GM19468 (cell line): ENCODE results near the gene SH3RF3.

Source experiments
- ATAC-seq: cut with Tn5 transposase; IDR thresholded peaks from one replicate; pipeline ENCODE4 v1.9.1; 2021; ENCODE audit warnings: mild to moderate bottlenecking, moderate library complexity, moderate number of reproducible peaks; ENCODE audit not compliant: unreplicated experiment; ENCODE audit errors: extremely low read depth

SH3RF3 gene

GRCh38 chr2:109196081-109196875 lies 67.3 kb downstream of the SH3RF3 start:
- ATAC-seq = no peak

GRCh38 chr2:109197491-109198418 lies 68.8 kb downstream of the SH3RF3 start:
- no peak for ATAC-seq

- ATAC-seq = no peak
Observed at GRCh38 chr2:109199790-109200189, 70.8 kb downstream of the SH3RF3 start.

DNA sequence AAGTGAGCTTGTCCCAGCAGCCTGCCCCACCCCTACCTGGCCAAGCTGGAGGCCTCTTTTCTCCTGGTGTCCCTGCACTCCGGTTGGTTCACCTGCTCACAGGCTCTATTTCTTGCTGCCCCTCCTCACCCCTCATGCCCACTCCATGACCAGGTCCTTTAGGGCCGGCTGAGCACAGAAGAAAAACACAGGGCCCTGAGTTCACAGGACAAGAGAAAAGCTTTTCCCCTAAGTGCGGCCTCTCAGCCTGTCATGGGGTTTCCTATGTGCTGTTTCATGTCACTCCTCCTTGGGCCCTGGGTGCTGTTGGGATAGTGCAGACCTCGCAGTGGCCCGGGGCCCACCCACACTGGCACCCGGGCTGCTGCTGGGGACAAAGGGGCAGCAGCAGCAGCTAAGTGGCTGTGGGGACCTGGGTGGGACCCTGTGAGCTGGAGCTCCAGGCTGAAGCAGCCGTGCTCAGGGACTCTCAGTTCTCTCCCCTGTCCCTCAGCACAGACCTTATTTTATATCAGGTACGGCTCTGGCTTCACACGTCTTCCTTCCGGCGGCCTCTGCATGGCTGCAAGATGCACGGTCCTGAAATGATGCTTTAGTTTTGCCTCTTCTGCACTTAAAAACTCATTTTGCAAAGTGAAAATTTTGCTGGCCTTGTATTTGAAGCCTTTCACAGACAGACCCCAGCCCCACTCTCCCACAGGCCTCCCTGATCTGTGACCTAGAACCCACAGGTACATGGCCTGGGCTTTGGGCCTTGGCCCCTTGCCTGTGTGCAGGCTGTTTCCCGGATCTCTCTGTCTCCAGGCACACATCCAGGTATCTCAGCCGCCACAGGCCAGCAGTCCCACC lies 71.8 kb downstream of the SH3RF3 start:
- ATAC-seq = no peak

DNA sequence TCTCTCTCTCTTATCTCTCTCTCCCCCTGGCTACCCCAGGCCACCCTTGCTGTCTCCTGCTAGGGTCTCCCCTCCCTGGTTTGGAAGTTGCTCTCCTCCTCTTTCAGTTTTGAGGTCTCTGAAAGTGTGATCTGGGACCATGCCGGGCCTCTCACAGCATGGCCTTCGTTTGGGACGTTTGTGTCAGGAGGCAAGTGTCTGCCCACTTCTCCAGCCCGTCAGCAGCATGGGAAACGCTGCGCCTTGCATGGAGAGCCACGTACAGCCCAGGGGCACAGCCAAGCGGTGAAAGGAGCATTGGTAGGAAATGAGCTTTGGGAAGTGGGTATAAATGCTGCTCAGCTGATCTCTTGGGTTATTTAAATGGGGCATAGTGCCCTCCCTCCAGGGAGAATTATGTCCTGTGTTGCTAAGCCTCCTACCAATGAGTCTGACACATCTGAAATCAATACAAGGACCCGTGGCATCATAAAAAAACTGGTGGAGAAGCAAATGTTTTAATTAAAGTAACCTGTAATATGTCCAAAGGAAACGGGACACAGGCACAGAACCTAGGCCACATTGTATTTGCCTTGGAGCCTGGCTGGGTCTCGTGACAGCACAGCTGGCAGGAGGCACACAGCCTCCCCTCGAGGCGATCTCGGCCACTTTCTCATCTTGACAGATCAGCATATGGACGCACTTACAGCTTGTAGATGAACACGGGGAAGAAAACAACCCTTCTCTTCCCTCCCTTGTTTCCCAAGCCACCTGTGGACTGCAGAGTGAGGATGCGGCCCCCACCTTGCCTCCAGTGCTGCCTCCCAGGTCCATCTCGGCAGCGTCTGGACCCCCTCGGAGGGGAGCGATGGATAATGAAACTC lies 72.7 kb downstream of the SH3RF3 start:
- no peak for ATAC-seq

DNA sequence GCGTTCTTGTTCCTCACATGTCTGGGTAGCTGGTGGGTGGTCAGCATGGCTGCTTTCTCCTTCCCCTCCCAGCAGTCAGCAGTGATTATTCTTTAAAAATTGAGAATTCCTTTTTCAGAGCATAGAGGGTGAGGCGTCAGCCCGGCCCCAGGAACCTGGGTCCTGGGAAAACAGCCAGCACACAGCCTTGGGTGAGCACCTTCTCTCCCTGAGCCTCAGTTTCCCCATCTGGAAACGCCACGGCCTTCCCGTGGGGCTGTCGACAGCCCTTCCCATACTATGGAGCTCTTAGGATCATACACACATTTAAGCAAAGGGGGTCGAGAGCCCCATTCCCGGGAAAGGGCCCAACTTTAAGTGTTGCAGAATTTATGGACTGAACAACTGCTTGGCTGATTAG lies 73.5 kb downstream of the SH3RF3 start:
- ATAC-seq = no peak

DNA sequence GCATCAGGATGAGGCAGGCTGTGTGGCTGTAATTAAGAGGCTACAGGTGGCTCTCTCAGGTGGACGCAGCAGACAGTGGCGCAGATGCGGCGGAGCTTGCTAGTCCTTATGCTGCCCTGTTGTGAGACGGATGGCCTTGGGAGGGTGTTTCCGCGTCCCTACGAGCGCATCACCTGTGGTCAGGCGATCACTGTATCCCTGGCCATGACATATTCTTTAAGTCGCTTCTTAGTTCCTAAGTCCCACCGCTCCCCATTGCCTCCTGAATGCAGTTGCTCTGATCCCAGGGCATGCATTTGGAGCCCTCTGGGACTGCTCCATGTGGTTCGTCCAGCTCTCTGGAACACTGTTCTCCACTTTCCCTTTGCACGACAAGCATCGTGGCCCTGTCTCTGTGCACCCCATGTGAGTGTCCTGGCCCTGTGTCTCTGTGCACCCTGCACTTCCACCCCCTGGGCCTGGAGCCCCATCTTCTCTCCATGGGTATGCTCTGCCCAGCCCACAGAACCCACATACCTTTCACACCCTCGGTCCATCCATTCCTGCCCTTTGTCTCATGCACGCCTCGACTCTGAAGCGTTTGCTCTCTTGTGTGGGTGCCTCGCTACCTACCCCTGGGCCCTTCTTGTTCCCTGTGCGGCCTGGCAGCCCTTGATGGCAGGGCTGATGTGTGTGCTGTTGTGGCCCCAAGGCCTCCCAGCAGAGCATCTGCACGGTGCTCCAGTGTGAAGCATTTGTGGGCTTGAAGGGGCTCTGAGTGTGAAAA lies 74.4 kb downstream of the SH3RF3 start:
- no peak for ATAC-seq

DNA sequence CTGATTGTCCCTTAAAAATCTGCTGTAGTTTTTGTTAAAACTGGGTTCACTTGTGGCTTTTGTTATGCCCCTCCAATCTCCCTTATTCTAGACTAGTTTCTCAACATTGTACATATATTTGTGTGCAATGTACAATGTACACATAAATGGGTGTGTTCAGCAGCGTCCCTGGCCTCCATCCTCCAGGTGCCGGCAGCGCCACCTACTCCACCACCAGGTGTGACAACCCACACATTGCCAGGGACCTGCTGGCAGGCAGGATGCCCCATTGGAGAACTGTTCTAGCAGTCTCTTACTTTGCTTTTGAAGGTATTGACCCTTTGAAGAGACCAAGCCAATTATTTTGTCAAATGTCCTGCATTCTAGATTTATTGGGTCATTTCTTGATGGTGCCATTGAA lies 75.4 kb downstream of the SH3RF3 start:
- no peak for ATAC-seq

- ATAC-seq = no peak
Observed at GRCh38 chr2:109205447-109205846, 76.4 kb downstream of the SH3RF3 start.

GRCh38 chr2:109206569-109207146 lies 77.7 kb downstream of the SH3RF3 start:
- ATAC-seq = no peak

- no peak for ATAC-seq
Observed at GRCh38 chr2:109207176-109207575, 78.2 kb downstream of the SH3RF3 start.

DNA sequence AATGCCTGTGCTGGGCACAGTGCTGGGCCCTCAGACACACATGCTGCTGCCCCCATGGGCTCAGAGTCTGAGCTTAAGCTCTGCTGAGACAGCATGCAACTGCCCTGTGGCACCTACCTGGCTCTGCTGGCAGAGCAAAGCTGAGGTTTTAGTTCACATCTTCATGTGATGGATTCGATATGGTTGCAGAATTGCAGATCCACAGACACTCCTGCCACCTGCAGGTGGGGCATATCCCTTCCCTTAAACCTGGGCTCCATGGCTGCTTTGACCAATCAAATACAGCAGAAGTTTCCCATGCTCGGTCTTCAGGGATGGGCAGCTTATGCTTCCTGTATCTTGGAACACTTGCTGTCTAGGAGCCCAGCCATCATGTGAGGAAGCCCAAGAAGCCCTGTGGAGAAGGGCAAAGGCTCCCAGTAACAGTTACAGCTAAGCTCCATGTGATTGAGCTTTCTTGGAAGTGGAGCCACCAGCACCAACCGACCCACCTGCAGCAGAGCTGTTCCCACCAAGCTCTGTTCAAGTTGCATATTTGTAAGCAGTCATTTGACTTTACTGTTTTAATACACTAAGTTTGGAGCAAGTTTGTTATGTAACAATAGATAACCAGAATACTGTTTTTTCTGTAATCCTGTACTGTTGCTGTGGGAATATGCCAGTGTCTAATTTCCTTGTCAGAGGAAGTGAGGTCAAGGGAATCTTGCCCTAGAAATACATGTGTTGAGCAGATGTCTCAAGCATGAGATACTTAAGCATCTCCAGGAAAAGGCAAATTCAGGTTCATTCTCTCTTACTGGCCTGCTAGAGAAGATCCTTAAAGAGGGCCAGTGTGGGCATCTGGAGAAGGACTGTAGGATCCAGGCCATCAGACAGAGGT lies 79.3 kb downstream of the SH3RF3 start:
- ATAC-seq = no peak

GRCh38 chr2:109208951-109209335 lies 79.9 kb downstream of the SH3RF3 start:
- ATAC-seq = no peak

GRCh38 chr2:109209412-109209811 lies 80.4 kb downstream of the SH3RF3 start:
- ATAC-seq = no peak

DNA sequence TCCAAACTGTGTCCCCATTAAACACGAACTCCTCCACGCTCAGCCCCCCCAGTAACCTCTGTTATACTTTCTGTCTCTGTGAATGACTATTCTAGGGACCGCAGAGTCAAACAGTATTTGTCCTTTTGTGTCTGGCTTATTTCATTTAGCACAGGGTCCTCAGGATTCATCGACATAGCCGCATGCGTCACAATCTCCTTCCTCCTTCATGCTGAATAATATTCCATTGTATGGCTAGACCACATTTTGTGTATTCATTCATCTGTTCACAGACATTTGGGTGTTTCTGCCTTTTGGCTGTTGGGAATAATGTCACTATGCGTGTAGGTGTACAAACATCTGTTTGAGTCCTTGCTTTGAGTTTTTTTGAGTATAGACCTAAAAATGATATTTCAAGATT lies 80.9 kb downstream of the SH3RF3 start:
- no peak for ATAC-seq

GRCh38 chr2:109210431-109211200 lies 81.6 kb downstream of the SH3RF3 start:
- no peak for ATAC-seq

DNA sequence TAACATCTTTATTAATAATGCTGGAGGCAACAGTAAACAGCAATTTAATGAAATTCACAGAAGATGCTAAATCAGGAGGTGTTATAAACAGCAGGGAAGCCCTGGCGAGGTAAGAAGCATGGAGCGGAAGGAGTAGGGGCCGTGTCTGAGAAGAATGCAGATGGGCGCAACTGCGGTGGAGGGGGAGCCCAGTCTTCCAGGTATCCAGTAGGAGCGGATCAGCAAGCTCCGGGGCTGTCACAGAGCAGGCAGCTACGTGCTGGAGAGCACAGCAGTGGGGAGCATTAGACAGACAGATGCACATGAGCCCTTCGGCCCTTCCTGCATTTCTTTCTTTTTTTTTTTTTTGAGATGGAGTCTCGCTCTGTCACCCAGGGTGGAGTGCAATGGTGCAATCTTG lies 82.3 kb downstream of the SH3RF3 start:
- no peak for ATAC-seq
